ENCODE results near the gene VPS50.
"Not testable (repeated sequence)": the region's sequence is repeated elsewhere in the genome, so short reads cannot be mapped to it uniquely, and the experiment has no call there.

The VPS50 gene

DNA sequence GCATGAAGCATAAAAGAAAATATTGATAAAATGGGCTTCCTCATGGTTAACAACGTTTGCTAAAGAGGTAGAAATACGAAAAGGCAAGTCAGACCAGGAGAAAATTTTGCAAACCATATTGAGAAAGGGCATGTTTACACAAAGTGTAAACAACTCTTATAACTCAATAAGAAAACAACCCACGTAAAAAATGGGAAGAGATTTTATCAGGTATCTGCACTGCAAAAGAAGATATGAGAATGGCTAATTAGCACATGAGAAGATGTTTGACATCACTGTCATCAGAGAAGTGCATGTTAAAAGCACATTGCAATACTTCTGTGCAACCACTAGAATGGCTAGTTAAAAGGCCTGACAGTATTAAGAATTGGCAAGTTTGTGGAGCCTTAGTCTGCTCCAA, 99.5 kb downstream of the VPS50 start:
- no peak for DNase-seq (ENCODE audit: low read depth)

DNA sequence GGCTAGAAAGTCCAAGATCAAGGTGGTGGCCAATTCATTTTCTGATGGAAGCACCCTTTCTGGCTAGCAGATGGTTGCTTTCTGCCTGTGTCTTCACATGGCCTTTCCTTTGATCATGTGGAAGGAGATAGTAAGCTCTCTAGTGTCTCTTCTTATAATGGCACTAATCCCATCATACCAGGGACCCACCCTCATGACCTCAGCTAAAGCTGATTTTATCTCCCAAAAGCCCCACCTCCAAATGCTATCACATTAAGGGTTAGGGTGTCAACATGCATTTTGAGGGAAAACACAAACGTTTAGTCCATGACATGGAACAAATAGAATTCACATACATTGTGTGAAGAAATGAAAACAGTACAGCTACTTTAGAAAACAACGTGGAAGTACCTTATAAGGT, 100.0 kb downstream of the VPS50 start:
- no peak for DNase-seq (ENCODE audit: low read depth)

DNA sequence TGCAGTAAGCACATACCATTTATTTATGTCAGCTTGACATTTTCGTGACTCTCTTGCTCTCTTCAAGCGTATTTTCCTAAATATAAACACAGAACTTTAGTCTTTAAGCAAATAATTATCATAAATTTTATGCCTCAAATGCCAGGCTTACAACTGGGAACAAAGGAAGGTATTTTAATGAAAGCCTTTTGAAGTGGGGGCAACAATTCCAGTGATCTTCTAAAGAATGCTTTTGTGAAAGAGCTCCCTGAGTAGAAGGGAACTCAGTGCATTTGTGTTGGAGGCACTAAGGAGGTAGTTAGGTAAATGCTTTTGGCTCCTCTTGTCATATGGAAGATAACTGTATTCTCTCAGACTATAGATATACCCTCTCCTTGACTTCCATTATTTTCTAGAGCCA, 104.9 kb downstream of the VPS50 start:
- DNase-seq (ENCODE audit: low read depth): no peak

DNA sequence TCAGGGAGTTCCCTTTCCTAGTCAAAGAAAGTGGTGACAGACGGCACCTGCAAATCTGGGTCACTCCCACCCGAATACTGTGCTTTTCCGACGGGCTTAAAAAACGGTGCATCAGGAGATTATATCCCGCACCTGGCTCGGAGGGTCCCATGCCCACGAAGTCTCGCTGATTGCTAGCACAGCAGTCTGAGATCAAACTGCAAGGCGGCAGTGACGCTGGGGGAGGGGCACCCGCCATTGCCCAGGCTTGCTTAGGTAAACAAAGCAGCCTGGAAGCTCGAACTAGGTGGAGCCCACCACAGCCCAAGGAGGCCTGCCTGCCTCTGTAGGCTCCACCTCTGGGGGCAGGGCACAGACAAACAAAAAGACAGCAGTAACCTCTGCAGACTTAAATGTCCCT, 110.0 kb downstream of the VPS50 start:
- not testable (repeated sequence) for DNase-seq (ENCODE audit: low read depth)

DNA sequence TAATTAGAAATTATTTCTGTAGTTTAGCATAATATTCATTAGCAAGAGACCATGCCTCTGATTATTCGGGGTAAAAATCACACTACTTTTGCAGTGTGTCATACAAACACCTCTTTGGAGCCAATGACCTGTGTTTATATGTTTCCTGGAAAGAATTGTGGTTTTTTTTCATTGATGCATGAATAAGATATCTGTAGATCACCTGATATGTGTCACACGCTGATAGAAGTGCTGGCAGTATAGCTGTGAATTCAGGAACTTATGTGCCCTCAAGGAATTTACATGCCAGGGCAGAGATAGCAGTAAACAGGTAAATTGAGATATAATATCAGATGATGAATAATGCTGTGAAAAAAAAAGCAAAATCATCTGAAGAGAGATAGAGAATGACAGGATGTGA, 118.2 kb downstream of the VPS50 start:
- no peak for DNase-seq (ENCODE audit: low read depth)

DNA sequence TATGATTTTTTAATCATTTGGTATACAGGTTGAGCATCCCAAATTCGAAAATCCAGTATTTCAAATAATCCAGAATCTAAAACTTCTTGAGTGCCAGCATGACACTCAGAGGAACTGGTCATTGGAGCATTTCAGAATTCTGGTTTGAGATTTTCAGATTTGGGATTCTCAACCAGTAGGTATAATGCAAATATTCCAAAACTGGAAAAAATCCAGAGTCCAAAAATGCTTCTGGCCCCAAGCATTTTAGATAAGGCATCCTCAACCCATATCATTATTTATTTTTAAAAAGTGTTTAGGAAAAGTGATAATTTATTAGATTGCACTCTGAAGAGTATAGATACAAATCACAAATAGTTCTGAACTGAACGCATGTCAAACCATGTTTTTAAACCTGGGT, 120.7 kb downstream of the VPS50 start:
- no peak for DNase-seq (ENCODE audit: low read depth)

DNA sequence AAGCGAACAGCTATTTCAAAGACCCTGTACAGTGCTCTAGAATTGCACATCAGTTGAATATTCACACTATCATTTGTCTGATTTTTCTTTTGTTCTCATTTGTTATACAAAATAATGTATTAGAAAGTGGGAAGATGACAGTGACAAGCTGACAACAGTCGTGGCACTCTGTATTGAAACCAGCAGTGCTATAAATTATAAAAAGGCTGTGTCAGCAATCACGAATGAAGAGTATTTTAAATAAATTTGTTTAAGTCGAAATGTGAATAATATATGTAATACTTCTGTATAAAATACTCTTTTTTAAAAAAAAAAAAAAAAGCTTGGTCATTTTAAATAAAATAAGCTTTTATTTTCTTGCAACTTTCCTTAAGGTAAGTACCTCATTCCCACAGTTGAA, 122.6 kb downstream of the VPS50 start:
- DNase-seq (ENCODE audit: low read depth): no peak

DNA sequence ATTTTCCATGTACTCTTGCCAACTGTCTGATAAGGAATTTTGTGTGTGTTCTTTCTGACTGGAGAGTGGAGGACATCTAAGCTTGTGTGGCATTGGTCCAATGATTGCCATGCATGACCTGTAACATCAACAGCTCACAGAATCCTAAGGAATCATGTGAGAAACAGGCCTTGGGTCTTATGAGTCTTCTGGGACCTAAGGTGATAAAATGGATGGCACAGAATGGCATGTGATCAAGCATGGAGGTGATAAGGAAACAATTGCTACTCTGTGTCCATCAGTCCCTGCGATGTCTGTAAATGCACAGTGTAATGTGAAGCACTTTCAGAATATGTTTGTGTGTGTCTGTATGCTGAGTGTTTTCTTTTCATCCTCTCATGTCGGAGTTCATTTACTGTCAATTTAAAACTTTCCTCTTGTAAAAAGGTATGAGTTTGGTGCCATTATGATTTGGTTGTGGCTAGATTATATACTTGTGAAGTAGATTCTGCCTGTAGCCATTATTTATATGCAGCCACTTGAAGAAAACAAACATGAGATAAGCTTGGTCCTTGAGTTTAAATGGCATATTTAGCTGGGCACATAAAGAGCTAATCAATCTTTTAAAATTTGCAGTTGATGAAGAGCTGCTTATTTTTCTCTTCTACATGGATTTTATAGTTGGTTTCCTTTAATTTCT, 127.5 kb downstream of the VPS50 start:
- no peak for DNase-seq (ENCODE audit: low read depth)

DNA sequence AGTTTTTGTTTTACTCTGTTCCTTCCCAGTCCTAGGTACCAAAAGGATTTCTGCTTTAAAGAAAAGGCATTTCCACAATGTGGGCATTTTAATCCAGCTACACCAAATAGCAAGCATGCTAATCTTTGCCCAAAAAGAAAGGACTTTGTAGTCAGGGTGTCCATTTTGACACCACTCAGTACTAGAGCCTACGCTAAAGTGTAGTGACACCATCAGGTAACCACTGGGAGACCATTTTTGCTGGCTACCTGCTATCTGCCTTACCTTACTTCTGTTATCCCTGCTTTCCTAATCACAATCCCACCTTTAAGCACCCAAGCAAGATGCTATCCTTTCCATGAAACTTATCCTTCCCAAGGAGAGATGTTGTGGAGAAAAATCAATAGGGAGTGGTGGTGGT, 129.7 kb downstream of the VPS50 start:
- DNase-seq (ENCODE audit: low read depth): no peak

DNA sequence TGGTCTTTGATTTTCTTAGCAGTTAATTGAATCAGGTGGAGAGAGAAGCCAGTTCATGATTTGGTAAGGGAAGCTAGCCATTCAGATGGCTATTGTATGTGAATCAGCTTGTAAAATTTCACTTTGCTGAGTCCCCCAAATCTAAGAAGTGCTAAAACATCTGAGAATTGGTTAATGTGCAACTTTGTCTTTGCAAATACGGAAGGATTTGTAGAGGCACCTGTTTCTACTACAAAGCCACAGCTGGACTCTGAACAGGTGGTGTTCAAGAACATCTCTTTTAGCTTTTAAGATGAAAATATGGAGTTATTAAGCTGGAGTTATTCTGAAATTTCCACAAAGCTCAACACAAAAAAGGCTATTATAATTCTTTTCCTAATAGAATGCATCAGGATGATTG, 132.6 kb downstream of the VPS50 start:
- no peak for DNase-seq (ENCODE audit: low read depth)

DNA sequence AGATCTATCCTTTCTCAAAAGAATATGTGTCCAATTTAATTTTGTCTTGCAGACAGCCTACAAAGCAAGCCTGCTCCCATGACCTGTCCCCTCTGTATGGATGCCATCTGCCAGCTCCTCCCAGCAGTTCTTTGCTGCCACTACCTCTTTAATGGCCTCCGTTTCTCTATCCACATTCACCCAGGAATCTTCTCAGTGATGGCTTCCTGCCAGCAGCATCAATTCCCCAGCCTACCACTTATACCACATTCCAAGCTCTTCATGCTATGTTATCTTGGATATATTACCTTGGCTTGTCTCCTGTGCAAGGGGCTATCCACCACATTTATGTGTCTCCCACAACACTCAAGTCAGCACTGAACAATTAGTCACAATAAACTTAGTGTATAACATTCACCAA, 133.2 kb downstream of the VPS50 start:
- DNase-seq (ENCODE audit: low read depth): no peak

DNA sequence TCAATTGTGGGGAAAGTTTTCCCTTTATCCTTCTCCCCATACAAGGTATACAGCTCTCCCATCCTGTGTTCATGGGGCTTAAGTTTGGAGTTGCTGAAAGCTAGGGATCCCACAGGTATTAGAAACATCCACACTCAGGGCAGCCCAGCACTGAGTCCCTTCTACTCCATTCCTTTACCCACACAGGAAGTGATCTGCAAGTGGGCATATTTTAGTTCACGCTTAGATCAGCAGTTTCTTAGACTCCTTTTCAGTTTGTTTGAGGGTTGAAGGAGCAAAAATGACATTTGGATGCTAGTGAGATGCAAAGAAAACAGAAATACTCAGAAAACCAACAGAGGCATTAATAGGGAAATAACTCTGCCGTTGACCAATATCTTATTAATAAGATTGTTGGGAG, 134.7 kb downstream of the VPS50 start:
- no peak for DNase-seq (ENCODE audit: low read depth)

DNA sequence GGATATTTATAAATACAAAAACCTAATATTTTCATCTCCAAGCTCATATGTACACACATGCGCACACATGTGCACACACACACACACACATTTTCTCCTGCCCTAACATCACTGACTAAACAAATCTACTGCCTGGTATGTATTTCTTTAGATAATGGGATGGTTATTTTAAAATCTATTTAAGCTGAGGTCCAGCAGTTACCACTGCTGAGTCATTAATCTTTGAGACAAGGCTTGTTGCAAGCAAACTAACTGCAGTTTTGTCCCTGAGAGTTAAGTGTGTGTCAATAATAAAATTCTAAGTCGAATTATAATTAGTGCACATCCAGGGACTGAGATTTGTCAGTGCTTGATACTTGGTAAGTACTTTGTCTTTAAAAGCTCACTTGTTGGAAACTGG, 135.1 kb downstream of the VPS50 start:
- DNase-seq (ENCODE audit: low read depth): no peak

DNA sequence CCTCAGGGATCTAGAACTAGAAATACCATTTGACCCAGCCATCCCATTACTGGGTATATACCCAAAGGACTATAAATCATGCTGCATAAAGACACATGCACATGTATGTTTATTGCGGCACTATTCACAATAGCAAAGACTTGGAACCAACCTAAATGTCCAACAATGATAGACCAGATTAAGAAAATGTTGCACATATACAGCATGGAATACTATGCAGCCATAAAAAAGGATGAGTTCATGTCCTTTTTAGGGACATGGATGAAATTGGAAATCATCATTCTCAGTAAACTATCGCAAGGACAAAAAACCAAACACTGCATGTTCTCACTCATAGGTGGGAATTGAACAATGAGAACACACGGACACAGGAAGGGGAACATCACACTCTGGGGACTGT, 138.8 kb downstream of the VPS50 start:
- DNase-seq (ENCODE audit: low read depth): not testable (repeated sequence)

DNA sequence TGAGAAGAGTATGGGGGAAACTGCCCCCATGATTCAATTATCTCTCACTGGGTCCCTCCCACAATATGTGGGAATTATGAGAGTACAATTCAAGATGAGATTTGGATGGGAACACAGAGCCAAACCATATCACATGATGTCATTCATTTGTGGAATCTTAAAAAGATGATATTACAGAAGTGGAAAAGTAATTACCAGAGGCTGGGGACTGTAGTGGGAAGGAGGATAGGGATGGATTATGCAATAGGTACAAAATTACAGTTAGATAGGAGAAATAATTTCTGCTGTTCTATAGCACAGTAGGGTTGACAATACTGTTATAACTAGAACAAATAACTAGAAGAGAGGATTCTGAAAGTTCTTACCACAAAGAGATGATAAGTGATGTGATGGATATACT, 141.4 kb downstream of the VPS50 start:
- DNase-seq (ENCODE audit: low read depth): no peak

DNA sequence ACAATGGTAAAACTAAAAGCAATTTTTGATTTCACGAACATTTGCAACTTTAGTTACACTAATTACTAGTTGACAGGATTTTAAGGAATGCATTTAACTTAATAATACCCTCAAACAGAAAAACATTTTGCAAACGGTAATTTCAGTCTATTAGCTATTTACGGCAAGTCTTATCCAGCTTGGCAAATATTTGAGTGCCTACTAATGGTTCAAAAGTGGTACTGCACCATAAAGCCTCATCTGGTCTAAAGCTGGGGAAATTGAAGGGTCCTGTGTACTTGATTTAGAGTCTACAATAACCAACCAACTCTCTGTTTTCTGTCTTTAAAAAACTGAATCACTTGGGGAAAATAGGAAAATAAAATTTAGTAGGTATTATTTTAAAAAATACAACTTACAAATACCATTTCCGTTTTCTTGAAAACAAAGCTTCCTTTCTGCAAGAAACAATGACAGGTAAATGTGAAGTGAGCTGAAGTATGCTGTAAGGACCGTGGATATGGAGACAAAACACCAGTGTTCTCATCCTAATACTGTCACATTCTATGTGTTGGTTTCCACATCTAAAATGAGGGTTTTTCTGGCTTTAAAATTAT, 142.3 kb downstream of the VPS50 start:
- no peak for DNase-seq (ENCODE audit: low read depth)

DNA sequence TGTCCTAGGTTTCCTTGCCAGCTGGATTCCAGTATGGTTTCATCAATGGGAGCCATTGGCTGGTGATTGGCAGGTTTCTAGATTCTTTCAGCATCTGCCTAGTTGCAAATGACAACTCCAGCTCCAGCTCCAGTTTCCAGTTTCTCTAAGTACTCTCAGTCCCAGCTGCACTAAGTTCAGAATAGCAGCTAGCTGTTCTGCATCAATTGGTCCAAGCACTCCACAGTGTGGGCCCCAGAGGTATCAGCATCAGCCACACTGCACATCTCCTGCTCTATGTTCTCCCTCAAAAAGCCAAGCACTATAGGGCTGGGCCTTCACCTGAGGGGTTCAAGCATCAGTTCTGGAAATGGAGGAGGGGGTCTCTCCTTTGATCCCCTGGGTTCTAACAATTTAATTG, 143.4 kb downstream of the VPS50 start:
- DNase-seq (ENCODE audit: low read depth): no peak

DNA sequence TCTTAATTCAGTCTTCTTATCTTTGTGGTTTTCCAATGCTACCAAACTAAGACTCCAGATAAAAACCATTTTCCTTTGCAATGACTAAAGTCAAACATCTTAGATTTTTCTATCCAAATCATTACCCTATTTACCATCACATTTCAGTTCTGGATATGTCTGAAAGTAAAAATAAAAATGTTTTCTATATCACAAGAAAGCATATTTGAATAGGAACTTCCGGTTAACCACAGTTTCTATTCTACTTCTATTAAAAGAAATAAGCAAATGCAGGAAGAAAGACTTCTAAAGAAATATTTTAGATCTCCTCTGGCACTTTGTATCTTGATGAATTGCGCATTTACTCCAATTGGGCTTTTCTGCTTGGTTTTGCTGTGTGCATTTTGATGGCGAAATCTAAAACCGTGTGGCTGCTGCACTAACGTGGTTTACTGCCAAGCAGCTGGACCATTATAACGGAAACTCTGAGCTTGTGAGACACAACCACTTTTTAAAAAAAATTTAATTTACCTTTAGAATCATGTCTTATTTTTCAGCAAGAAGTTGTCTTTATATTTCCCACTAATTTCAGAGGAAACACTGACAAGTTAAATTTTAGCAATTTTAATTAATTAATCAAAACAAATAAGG, 146.1 kb downstream of the VPS50 start:
- no peak for DNase-seq (ENCODE audit: low read depth)

DNA sequence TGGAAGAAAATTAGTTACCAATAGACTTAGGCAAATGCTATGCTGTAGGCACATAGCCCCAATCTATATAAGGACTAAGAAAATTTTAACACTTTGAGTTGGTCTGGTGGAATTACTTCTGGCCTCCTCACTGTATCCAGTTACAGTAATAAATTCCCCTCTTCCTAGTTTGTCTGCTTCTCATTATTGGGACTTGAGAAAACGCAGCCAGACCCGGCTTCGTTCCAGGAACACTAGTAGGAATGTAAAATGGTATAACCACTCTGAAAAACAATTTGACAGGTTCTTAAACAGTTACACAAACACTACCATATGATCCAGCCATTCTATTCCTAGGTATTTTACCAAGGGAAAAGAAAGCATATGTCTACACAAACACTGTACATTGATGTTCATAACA, 150.2 kb downstream of the VPS50 start:
- no peak for DNase-seq (ENCODE audit: low read depth)

DNA sequence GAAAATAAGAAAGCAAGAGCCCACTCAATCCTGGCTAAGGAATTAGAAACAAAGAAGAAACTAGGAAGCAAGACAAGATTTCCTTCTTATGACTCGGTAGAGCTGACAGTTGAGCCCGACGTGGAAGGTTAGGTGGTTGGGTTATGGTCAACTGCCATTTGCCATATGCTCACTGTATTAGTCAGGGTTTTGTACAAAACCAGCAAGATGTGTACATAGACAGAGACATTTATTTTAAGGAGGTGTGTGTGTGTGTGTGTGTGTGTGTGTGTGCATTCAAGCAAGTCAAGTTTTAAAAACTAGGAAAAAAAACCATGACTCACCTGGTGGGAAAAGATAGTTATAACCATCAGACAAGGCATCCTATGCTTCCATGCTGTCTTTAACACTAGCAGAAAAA, 158.5 kb downstream of the VPS50 start:
- no peak for DNase-seq (ENCODE audit: low read depth)

DNA sequence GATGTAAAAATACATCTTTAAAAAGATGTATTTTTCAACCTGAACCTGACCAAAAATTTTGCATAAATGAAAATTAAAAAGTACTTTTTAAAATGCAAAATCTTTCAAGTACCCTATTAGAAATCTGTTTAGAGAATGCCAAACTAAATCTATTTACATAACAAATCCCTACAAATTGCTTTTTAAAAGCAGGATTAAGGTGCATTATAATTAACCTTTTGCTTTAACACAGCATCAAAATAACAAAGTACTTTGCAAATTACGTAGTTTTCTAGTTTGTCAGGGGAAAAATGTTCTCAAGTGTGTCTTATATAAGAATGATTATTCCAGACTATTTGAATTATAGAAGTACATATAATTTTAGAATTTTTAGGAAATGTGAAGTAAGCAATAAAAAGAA, 160.8 kb downstream of the VPS50 start:
- no peak for DNase-seq (ENCODE audit: low read depth)

DNA sequence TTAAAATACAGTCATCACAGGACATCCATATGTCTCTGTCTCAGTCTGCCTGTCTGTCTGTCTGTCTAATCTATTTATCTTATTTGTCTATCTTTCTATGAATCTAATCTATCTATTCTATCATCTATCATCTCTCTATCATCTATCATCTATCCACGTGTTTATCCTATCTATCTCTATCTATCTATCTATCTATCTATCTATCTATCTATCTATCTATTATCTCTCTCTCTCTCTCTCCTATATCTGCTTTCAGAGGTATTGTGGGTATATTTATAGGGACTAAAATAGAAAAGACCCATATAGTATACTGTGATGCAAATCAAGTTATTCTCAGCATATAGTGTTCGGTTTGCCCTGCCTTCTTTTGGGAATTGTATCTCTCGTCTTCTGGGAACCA, 167.5 kb downstream of the VPS50 start:
- no peak for DNase-seq (ENCODE audit: low read depth)

DNA sequence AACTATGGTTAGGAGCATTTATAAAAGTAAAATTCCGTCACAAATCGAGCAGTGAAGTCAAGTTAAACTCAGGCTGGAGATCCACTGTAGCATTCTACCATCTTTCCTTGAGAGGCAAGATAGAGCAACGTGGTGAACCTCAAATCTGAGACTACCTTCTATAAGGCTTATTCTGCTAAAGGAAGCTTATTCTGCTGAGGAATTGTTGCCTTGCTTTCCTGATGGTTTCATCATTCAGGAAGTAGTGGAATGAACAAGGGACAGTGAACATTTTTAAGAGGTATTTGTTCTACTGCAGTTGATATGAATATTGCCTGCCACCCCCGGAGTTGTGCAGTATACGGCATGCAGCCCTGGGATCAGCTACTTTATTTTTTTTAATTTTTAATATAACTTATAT, 170.8 kb downstream of the VPS50 start:
- DNase-seq (ENCODE audit: low read depth): no peak

DNA sequence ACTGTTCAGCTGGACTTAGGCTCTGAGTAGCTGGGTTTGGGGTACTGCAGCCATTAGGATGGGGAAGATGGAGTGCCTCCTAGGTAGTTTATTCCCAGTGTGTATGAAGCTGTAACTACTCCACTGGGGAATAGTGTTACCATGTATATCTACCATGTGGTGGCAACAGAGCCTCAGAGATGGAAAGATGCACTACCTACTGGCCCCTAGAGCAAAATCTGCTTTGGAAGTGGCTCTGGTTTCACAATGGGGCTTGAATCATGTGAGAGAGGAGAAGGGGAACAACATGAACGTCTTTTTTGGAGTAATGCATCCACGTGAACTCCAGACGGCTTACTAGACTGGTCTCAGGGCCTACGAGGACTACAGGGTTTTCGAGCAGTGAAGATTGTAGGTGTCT, 175.1 kb downstream of the VPS50 start:
- DNase-seq (ENCODE audit: low read depth): no peak
